GM12891 (cell line): ENCODE results near the gene PCBP3.

Source experiments
- PAX5 ChIP-seq: IDR thresholded peaks from 2 replicates; pipeline ENCODE4 v1.6.1; 2011; ENCODE audit warnings: low read length, moderate library complexity, mild to moderate bottlenecking; ENCODE audit not compliant: insufficient read depth, severe bottlenecking
- POLR2A ChIP-seq: IDR thresholded peaks from 2 replicates; pipeline ENCODE4 v1.6.1; 2011; ENCODE audit warnings: low read depth, low read length, control low read depth
- POLR2AphosphoS5 ChIP-seq: IDR thresholded peaks from 2 replicates; pipeline ENCODE4 v1.6.1; 2011; ENCODE audit warnings: low read depth, low read length, control low read depth
- POU2F2 ChIP-seq: IDR thresholded peaks from 2 replicates; pipeline ENCODE4 v1.6.1; 2011; ENCODE audit warnings: low read depth, mild to moderate bottlenecking, control low read depth, low read length, moderate library complexity
- TAF1 ChIP-seq: IDR thresholded peaks from 2 replicates; pipeline ENCODE4 v1.6.1; 2011; ENCODE audit warnings: low read depth, low read length, control low read depth

DNA sequence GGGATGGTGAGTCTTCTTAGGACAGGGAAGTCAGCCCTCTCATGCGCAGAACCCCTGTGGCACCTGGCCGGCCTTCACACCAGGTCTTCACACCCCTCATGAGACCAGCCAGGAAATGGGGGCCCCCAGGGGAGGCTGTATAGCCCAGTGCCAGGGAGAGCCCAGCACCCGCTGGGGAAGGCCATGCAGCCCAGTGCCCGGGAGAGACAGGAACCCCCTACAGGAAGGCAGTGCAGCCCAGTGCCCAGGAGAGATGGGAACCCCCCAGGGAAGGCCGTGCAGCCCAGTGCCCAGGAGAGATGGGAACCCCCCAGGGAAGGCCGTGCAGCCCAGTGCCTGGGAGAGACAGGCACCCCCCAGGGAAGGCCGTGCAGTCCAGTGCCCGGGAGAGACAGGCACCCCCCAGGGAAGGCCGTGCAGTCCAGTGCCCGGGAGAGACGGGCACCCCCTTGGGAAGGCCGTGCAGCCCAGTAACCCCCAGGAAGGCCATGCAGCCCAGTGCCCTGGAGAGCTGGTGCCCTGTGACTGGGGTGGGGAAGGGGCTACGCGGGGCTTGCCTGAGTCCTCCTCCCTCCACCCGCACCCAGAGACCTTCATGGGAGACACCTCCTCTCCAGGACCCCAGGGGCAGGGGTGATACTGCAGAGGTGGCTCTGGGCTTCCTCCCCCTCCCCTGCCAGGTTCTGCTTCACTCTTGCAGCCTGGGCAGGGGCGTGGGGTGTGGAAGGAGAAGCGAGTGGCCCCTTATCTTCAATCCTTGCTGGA is 227.5 kb downstream of the PCBP3 start:
- TF ChIP-seq TAF1 (no peak), POLR2AphosphoS5 (no peak), POLR2A (no peak), PAX5 (no peak), POU2F2 (no peak)
